GM12878 (cell line): Measurements from ENCODE around the gene SZRD1. TPM values are rescaled to one million over a fixed set of nuclear protein-coding genes. Genes with fewer than 3 reads are reported as not detected.

Experiments used
- BACH1 ChIP-seq: fragments of 450-650 bp; IDR thresholded peaks from 2 replicates; pipeline ENCODE4 v1.6.1; 2017; ENCODE audit warnings: mild to moderate bottlenecking, borderline replicate concordance
- BCL11A ChIP-seq: IDR thresholded peaks from 2 replicates; pipeline ENCODE4 v1.6.1; 2011; ENCODE audit warnings: low read depth, low read length
- IKZF1 ChIP-seq: fragments of 450-650 bp; conservative IDR thresholded peaks from 2 replicates; pipeline ENCODE4 v1.6.1; 2017; ENCODE audit warnings: antibody characterized with exemption, mild to moderate bottlenecking
- MTA3 ChIP-seq: IDR thresholded peaks from 2 replicates; pipeline ENCODE4 v1.6.1; 2012; ENCODE audit warnings: low read length, inconsistent platforms, borderline replicate concordance
- PML ChIP-seq: IDR thresholded peaks from 2 replicates; pipeline ENCODE4 v1.6.1; 2012; ENCODE audit warnings: low read length, inconsistent platforms
- RCOR1 ChIP-seq: conservative IDR thresholded peaks from 2 replicates; pipeline ENCODE4 v1.6.1; 2012; ENCODE audit warnings: low read depth, low read length, improper control_type of control experiment
- SMAD5 ChIP-seq: IDR thresholded peaks from 2 replicates; pipeline ENCODE4 v1.6.1; 2016; ENCODE audit warnings: antibody characterized with exemption, low read depth
- SRF ChIP-seq, 2 experiments: IDR thresholded peaks; 2 replicates each; pipeline ENCODE4 v1.6.1; 2011; ENCODE audit warnings: low read depth in 2 of 2, low read length in 2 of 2, mild to moderate bottlenecking in 1 of 2, moderate library complexity in 1 of 2
- USF1 ChIP-seq: IDR thresholded peaks from 2 replicates; pipeline ENCODE4 v1.6.1; 2011; ENCODE audit warnings: borderline replicate concordance, low read depth, mild to moderate bottlenecking, moderate library complexity, mixed read lengths, low read length; ENCODE audit not compliant: insufficient read depth; ENCODE audit errors: extremely low read length
- ZNF687 ChIP-seq: fragments of 450-650 bp; IDR thresholded peaks from 2 replicates; pipeline ENCODE4 v1.6.1; 2017; ENCODE audit warnings: mild to moderate bottlenecking, moderate library complexity
- ZZZ3 ChIP-seq: IDR thresholded peaks from 2 replicates; pipeline ENCODE4 v1.6.1; 2011; ENCODE audit warnings: low read depth; ENCODE audit not compliant: control insufficient read depth, insufficient read length
- polyA plus RNA-seq, 11 experiments: library from polyadenylated mRNA; depleted of rRNA in 4 of 11; unstranded in 6 of 11; stranded (reverse) in 5 of 11; fragments of >200 nt; fragmentation: Nextera tagmentation in 4 of 11; fragmentation: Illumina TruSeq in 1 of 11; extraction: Ambion mirVana in 4 of 11; extraction: Trizol in 1 of 11; gene quantifications; 1 replicate in 1 of 11; 2 replicates in 10 of 11; pipeline versions ENCODE4 v1.2.1 to v1.2.3, GENCODE V29; 2011 to 2016; ENCODE audit warnings: inconsistent platforms in 2 of 11, missing spikeins in 2 of 11, low read depth in 1 of 11
- total RNA-seq, 4 experiments: library from RNA; depleted of rRNA in 3 of 4; stranded (reverse); fragments of >200 nt in 3 of 4; fragmentation: Illumina TruSeq in 1 of 4; extraction: Trizol in 1 of 4; gene quantifications; 2 replicates each; pipeline versions ENCODE4 v1.2.1 to v1.2.3, GENCODE V29; 2013 to 2021
- TF ChIP-seq, protein P1 (sequence below): IDR thresholded peaks from 2 replicates; pipeline ENCODE4 v1.6.1; 2012; ENCODE audit warnings: improper control_type of control experiment, low read depth, low read length; ENCODE audit not compliant: insufficient replicate concordance
- TF ChIP-seq, protein P2 (sequence below): fragments of 450-650 bp; IDR thresholded peaks from 2 replicates; pipeline ENCODE4 v1.6.1; 2018; ENCODE audit warnings: mild to moderate bottlenecking, low read depth, moderate library complexity; ENCODE audit not compliant: partially characterized antibody
- TF ChIP-seq, protein P3 (sequence below): IDR thresholded peaks from 2 replicates; pipeline ENCODE4 v1.6.1; 2011; ENCODE audit warnings: mild to moderate bottlenecking, low read depth, low read length, moderate library complexity; ENCODE audit not compliant: insufficient replicate concordance

SZRD1 gene
- total and polyA plus RNA-seq, 10 of the 15 experiments (the other 5 are each of a cell fraction or from before 2014, with no cell fraction given) = 5.6 to 213 (median 113) TPM

- TF ChIP-seq, protein P1, sequence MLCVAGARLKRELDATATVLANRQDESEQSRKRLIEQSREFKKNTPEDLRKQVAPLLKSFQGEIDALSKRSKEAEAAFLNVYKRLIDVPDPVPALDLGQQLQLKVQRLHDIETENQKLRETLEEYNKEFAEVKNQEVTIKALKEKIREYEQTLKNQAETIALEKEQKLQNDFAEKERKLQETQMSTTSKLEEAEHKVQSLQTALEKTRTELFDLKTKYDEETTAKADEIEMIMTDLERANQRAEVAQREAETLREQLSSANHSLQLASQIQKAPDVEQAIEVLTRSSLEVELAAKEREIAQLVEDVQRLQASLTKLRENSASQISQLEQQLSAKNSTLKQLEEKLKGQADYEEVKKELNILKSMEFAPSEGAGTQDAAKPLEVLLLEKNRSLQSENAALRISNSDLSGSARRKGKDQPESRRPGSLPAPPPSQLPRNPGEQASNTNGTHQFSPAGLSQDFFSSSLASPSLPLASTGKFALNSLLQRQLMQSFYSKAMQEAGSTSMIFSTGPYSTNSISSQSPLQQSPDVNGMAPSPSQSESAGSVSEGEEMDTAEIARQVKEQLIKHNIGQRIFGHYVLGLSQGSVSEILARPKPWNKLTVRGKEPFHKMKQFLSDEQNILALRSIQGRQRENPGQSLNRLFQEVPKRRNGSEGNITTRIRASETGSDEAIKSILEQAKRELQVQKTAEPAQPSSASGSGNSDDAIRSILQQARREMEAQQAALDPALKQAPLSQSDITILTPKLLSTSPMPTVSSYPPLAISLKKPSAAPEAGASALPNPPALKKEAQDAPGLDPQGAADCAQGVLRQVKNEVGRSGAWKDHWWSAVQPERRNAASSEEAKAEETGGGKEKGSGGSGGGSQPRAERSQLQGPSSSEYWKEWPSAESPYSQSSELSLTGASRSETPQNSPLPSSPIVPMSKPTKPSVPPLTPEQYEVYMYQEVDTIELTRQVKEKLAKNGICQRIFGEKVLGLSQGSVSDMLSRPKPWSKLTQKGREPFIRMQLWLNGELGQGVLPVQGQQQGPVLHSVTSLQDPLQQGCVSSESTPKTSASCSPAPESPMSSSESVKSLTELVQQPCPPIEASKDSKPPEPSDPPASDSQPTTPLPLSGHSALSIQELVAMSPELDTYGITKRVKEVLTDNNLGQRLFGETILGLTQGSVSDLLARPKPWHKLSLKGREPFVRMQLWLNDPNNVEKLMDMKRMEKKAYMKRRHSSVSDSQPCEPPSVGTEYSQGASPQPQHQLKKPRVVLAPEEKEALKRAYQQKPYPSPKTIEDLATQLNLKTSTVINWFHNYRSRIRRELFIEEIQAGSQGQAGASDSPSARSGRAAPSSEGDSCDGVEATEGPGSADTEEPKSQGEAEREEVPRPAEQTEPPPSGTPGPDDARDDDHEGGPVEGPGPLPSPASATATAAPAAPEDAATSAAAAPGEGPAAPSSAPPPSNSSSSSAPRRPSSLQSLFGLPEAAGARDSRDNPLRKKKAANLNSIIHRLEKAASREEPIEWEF = no peak
- TF ChIP-seq ZZZ3 = no peak
- TF ChIP-seq USF1 = no peak
- TF ChIP-seq PML = 0 out of 2 replicates have a peak, but pooled peaks have one; percentile 48
- TF ChIP-seq ZNF687 = peak; percentile 98
- TF ChIP-seq, protein P2, sequence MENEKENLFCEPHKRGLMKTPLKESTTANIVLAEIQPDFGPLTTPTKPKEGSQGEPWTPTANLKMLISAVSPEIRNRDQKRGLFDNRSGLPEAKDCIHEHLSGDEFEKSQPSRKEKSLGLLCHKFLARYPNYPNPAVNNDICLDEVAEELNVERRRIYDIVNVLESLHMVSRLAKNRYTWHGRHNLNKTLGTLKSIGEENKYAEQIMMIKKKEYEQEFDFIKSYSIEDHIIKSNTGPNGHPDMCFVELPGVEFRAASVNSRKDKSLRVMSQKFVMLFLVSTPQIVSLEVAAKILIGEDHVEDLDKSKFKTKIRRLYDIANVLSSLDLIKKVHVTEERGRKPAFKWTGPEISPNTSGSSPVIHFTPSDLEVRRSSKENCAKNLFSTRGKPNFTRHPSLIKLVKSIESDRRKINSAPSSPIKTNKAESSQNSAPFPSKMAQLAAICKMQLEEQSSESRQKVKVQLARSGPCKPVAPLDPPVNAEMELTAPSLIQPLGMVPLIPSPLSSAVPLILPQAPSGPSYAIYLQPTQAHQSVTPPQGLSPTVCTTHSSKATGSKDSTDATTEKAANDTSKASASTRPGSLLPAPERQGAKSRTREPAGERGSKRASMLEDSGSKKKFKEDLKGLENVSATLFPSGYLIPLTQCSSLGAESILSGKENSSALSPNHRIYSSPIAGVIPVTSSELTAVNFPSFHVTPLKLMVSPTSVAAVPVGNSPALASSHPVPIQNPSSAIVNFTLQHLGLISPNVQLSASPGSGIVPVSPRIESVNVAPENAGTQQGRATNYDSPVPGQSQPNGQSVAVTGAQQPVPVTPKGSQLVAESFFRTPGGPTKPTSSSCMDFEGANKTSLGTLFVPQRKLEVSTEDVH = no peak
- no peak for TF ChIP-seq MTA3
- no peak; the same call in 1 of the 2 replicates for TF ChIP-seq SMAD5
- peak; percentile 91 for TF ChIP-seq IKZF1
- peak; percentile 82 for TF ChIP-seq BACH1
- TF ChIP-seq SRF (IDR thresholded peaks at IDR 0.05; ENCODE audit: low read depth in 2 of 2, low read length in 2 of 2) = no peak
- no peak for TF ChIP-seq BCL11A
- no peak for TF ChIP-seq RCOR1
- TF ChIP-seq, protein P3, sequence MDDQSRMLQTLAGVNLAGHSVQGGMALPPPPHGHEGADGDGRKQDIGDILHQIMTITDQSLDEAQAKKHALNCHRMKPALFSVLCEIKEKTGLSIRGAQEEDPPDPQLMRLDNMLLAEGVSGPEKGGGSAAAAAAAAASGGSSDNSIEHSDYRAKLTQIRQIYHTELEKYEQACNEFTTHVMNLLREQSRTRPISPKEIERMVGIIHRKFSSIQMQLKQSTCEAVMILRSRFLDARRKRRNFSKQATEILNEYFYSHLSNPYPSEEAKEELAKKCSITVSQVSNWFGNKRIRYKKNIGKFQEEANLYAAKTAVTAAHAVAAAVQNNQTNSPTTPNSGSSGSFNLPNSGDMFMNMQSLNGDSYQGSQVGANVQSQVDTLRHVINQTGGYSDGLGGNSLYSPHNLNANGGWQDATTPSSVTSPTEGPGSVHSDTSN = peak; percentile 9
These were observed 14.8 kb upstream of the SZRD1 start, which contains the start of gene FBXO42 (continued) for GRCh38 chr1:16351994-16352841.
